GM21529 (cell line): ENCODE data around the gene TMPRSS2.

Experiments used
- ATAC-seq: cut with Tn5 transposase; IDR thresholded peaks from one replicate; pipeline ENCODE4 v1.9.1; 2021; ENCODE audit not compliant: unreplicated experiment

TMPRSS2 gene

DNA sequence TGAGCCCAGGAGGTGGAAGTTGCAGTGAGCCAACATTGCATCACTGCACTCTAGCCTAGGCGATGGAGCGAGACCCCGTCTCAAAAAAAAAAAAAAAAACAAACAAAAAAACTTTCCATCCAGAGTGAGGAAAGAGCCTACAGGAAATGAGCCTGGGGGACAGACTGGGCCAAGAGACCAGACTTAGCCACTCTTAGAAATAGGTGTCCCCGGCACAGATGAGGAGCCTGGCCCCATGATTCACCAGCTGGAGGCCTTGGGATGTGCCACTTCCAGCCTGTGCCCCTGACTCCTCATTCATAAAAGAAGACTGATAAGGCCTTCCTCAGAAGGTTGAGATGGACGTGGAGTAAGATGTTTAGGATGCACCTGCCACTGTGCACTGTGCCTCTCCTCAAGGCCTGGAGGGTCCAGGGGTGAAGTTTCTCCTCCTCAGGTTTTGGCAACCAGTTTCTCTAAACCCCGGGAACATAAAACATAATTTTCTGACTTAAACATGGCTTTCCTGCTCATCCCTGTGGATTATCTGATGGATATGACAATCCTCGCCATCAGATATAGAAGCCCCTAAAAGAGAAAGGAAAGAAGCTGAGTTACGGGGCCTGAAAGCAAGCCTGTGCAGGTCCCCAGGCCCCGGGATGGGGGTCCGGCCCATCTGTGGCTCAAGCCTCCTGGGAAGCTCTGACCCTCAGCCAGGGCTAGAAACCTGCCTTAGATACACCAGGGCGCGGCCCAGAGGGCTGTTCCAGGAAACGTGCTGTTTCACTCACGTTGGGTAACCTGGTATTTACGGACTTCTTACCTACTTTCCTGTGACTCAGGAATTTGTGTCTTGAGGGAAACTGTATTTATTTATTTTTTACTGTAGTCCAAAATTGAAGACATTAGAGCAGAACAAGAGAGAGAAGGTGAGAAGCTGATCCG is 55.9 kb downstream of the TMPRSS2 start:
- ATAC-seq = no peak

DNA sequence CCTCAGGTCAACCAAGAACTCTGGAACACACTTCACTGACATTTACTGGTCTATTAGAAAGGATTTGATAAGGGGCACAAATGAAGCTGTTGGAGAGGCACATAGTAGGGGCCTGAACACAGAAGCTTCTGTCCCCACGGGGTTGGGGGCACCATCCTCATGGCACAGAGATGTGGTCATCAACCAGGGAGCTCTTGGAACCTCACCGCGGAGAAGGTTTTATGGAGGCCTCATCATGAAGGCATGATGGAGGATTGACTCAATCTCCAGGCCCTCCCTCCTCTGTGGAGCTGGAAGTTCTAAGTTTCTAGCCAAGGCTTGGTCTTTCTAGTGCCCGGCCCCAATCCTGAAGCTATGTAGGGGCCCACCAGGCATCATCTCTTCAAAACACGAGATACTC is 58.3 kb downstream of the TMPRSS2 start:
- ATAC-seq = no peak

DNA sequence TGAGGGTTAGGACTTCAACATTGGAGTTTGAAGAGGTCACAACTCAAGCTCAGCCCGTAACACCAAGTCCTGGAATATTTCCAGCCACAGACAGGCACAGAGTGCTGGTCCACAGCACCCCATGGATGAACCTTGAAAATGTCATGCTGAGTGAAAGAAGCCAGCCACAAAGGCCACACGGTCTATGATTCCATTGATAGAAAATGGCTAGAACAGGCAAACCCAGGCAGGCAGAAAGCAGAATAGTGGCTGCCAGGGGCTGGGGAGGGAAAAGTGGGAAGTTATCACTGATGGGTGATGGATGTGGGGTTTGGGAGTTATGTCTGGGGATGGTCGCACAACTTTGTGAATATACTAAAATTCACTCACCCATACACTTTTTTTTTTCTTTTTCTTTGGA is 60.6 kb downstream of the TMPRSS2 start:
- no peak for ATAC-seq

GRCh38 chr21:41446586-41446985 is 61.4 kb downstream of the TMPRSS2 start:
- ATAC-seq = no peak

DNA sequence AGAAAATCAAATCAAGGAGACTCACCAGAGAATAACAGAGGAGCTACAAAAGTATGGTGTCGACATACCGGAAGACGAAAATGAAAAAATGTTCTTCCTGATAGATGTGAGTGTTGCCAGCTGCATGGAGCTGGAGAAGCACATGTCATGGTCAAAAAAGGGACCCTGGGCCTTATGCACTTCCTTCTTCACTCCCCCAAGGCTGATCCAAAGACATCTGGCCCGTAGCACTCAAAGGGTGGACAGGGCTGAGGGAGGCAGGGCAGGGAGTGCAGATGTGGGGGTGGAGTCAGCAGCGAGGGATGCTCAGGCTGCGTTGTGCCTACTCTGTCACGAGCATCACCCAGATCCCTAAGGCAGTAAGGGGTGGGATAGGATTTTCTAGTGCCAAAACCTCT is 62.5 kb downstream of the TMPRSS2 start:
- ATAC-seq = no peak

- ATAC-seq = no peak
These were observed 63.1 kb downstream of the TMPRSS2 start for GRCh38 chr21:41444703-41445464.

DNA sequence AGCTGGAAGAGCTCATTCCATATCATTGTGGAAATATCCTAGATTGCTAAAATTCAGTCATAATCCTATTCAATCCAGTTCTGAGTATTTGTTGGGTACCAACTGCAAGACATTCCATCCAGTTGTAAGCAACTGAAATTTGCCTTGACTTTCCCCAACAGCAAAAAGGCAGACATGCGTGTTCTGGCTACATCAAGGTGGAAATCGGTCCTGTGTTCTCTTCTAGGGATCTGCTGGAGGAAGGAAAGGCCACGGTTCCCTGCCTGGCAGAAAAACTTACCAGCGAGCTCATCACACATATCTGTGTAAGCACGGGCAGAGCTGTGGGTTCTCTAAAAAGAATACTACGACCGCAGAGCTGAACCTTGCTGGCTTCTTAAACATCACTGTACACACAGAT is 64.4 kb downstream of the TMPRSS2 start:
- ATAC-seq = no peak

DNA sequence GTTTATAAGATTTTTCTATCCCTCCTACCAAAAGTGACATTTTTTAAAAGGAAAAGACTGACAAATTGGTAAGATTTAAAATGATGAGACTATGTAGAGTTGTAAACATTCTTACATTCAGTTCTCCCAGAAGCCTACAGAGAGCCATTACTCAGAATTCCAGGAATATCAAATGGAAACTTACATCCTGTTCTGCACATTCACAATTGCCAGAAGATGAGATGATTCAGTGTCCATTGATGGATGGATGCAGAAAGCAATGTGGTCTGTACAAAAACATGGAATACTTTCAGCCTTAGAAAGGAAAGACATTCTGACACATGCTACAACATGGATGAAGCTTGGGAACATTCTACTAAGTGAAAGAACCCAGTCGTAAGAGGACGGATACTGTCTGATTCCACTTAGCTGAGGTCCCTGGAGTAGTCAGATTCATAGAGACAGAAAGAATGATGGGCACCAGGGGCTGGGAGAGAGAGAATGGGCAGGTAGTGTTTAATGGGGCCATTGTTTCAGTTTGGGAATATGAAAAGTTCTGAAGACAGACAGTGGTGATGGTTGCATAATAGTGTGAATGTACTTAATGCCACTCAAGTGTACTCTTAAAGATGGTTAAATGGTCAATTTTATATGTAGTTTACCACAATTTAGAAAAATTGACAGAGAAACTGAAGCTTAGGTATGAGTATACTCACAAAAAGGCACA is 65.3 kb downstream of the TMPRSS2 start:
- ATAC-seq = no peak

- ATAC-seq = no peak
These were observed 66.4 kb downstream of the TMPRSS2 start for GRCh38 chr21:41441546-41441945.

- ATAC-seq = no peak
These were observed 68.7 kb downstream of the TMPRSS2 start for GRCh38 chr21:41439248-41439647.

GRCh38 chr21:41438425-41439113 is 69.4 kb downstream of the TMPRSS2 start:
- no peak for ATAC-seq

- no peak for ATAC-seq
These were observed 70.2 kb downstream of the TMPRSS2 start for GRCh38 chr21:41437729-41438128.

DNA sequence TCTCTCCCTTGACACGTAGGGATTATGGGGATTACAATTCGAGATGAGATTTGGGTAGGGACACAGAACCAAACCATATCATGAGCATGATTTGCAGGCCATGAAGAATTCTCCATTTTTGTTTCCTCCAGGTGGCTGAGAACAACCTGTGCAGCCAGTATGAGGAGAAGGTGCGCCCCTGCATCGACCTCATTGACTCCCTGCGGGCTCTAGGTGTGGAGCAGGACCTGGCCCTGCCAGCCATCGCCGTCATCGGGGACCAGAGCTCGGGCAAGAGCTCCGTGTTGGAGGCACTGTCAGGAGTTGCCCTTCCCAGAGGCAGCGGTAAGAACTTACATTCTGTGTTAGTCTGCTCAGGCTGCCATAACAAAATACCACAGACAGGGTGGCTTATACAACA is 72.3 kb downstream of the TMPRSS2 start:
- no peak for ATAC-seq

GRCh38 chr21:41433566-41433965 is 74.4 kb downstream of the TMPRSS2 start:
- ATAC-seq = no peak

DNA sequence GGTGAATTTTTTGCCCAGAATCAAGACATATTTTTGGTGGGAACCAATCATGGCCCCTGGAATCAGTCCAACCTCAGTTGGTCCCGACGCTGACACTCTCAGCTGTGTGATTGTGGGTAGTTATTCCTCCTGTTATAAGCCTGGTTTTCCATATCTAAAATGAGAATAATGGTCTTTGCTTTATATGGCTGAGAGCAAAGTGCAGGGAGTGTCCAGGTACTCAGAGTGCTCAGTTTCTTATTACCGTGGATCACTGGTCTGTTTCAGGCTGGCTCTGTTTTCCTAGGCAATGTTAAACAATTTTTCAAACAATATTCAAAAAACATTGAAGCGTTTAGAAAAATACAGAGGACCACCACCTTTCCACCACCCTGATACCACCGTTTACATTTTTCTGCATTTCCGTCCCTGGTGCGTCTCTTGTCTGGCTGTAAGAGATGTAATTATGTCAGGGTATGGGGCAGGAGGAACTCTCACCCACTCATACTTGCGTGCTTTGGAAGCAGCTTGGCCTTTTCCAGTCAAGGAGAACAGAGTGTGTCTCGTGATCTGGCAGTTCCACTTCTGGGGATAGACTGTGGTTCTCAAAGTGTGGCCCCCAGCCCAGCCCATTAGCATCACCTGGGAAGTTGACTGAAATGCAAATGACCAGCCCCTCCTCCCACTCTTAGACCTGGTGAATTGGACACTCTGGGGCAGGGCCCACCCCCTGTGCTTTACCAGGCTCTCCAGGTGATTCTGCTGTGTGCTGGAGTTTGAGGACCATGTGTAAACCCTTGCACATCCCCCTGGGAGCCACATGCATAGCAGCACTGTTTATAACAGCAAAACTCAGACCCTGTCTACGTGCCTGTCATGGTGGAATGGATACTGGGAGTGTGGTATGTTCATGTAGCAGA is 75.1 kb downstream of the TMPRSS2 start:
- ATAC-seq = no peak

DNA sequence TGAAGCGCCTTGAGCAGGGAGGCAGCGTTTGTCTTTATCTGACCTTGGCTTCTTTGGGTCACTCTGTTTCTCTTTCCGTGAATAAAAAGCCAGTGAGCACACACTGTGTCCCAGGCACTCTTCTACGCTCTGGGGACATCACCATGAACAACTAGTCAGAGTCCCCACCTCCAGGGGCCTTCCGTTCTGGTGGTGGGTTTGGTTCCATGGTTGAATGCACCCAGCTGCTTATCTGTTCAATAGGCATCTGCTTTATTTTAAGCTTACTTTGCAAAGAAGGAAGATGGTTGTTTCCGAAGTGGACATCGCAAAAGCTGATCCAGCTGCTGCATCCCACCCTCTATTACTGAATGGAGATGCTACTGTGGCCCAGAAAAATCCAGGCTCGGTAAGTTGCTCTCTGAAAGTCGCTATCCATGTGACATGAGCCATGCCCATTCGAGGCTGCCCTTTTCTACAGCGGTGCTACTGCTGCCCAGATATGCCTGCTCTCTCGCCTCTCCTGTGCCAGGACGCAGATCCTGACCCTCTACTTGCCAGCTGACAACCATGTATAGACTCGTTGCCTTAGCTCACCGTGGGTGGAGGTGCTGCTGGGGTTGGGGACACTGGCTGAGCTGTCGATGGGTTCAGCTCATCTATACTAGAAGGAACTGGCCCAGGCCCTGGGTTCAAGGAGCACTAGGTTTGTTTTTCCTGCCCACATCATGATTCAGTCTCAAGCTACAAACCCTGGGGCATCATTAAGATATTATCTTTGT is 76.0 kb downstream of the TMPRSS2 start:
- peak; percentile 88 for ATAC-seq

GRCh38 chr21:41429925-41430491 is 78.0 kb downstream of the TMPRSS2 start:
- ATAC-seq = no peak

- ATAC-seq = no peak
These were observed 78.7 kb downstream of the TMPRSS2 start for GRCh38 chr21:41429305-41429704.

- no peak for ATAC-seq
These were observed 79.1 kb downstream of the TMPRSS2 start for GRCh38 chr21:41428847-41429246.
